K562 (cell line): ENCODE measurements around the gene CDH5. TPM values are rescaled to one million over a fixed set of nuclear protein-coding genes. Genes with fewer than 3 reads are reported as not detected.

Source experiments
- ATAC-seq: fragments of 200-7000 bp; cut with Tn5 transposase; 3 replicates; pipeline ENCODE4 v1.9.1; 2020; ENCODE audit warnings: moderate library complexity
- BruUV-seq: library from RNA; stranded (reverse); fragments of 400-500 nt; replicated peaks from 2 replicates; lab custom pipeline; 2021; lab: Mats Ljungman, UMichigan
- CTCF ChIA-PET: fragments of 300-600 bp; formaldehyde crosslinking; extraction: SDS; loops from one replicate; lab custom pipeline; 2021; ENCODE audit warnings: low intra/inter-chr PET ratio; lab: Yijun Ruan, JAX
- POLR2A ChIA-PET: fragments of 300-600, 350-650 bp; sonication (Branson Sonifier 250); formaldehyde crosslinking; extraction: SDS; loops from one replicate; lab custom pipeline; 2021; ENCODE audit warnings: antibody characterized with exemption, inconsistent platforms; lab: Yijun Ruan, JAX
- DNase-seq, 4 experiments: peaks; one replicate each; pipeline versions ENCODE4 v3.0.0 to v3.0.0-alpha.2; 2011 to 2018; ENCODE audit warnings: low spot score in 3 of 4, mixed read lengths in 3 of 4; ENCODE audit errors: extremely low read depth in 1 of 4
- FAIRE-seq: peaks from 2 replicates; lab custom pipeline; 2011; peaks lifted over from hg19 to GRCh38; lab: Jason Lieb, UNC
- H2AFZ ChIP-seq: 2 replicates; pipeline ENCODE4 v1.6.0; 2011; ENCODE audit warnings: low read depth, low read length, control low read depth, inconsistent platforms
- H3K27ac ChIP-seq: fragments of 200-600 bp; 3 replicates; pipeline ENCODE4 v1.8.0; 2011; ENCODE audit warnings: low read depth, mild to moderate bottlenecking, control low read depth, inconsistent platforms, low read length, moderate library complexity, mixed read lengths; ENCODE audit errors: extremely low read depth
- H3K27me3 ChIP-seq, 2 experiments: fragments of 300-600 bp in 1 of 2; 2 replicates in 1 of 2; 3 replicates in 1 of 2; pipeline versions ENCODE4 v1.6.0 to v1.8.0; 2011; ENCODE audit warnings: inconsistent platforms in 2 of 2, low read length in 2 of 2, mild to moderate bottlenecking in 1 of 2, mixed read lengths in 1 of 2, moderate library complexity in 1 of 2; ENCODE audit not compliant: control insufficient read depth in 2 of 2, insufficient read depth in 2 of 2
- H3K36me3 ChIP-seq: fragments of 300-600 bp; 3 replicates; pipeline ENCODE4 v1.8.0; 2011; ENCODE audit warnings: mild to moderate bottlenecking, low read length, inconsistent platforms; ENCODE audit not compliant: control insufficient read depth, insufficient read depth
- H3K4me1 ChIP-seq, 2 experiments: fragments of 200-600 bp in 1 of 2; replicated peaks in 1 of 2; 2 replicates in 1 of 2; 3 replicates in 1 of 2; pipeline versions ENCODE4 v1.5.1 to v1.8.0; 2011; ENCODE audit warnings: inconsistent platforms in 2 of 2, low read length in 2 of 2, mild to moderate bottlenecking in 1 of 2, mixed read lengths in 1 of 2, moderate library complexity in 1 of 2; ENCODE audit not compliant: control insufficient read depth in 2 of 2, insufficient read depth in 2 of 2
- H3K4me2 ChIP-seq: 2 replicates; pipeline ENCODE4 v1.6.1; 2011; ENCODE audit warnings: low read length, control low read depth, inconsistent platforms, mixed read lengths; ENCODE audit not compliant: insufficient read depth
- H3K4me3 ChIP-seq: fragments of 200-600 bp; sonication (generic), shearing (Covaris generic); 2 replicates; pipeline ENCODE4 v1.5.1; 2016; ENCODE audit warnings: control low read depth, inconsistent platforms
- H3K79me2 ChIP-seq: fragments of 200-600 bp; 3 replicates; pipeline ENCODE4 v1.8.0; 2011; ENCODE audit warnings: low read length, inconsistent platforms; ENCODE audit not compliant: control insufficient read depth, insufficient read depth
- H3K9ac ChIP-seq, 2 experiments: 2 replicates each; pipeline versions ENCODE4 v1.6.0 to v1.6.1; 2011; ENCODE audit warnings: low read depth in 2 of 2, low read length in 2 of 2, control low read depth in 1 of 2, inconsistent platforms in 1 of 2, mild to moderate bottlenecking in 1 of 2, mixed read lengths in 1 of 2; ENCODE audit not compliant: insufficient read depth in 1 of 2
- H3K9me1 ChIP-seq: one replicate; pipeline ENCODE4 v1.6.0; 2011; ENCODE audit warnings: inconsistent platforms, mild to moderate bottlenecking, low read length, moderate library complexity; ENCODE audit not compliant: control insufficient read depth, insufficient read depth
- H3K9me3 ChIP-seq: replicated peaks from 2 replicates; pipeline ENCODE4 v1.5.1; 2011; ENCODE audit warnings: low read depth, low read length, inconsistent platforms; ENCODE audit not compliant: control insufficient read depth, insufficient read depth
- H4K20me1 ChIP-seq: replicated peaks from 2 replicates; pipeline ENCODE4 v1.6.1; 2011; ENCODE audit warnings: low read length, inconsistent platforms, mixed read lengths; ENCODE audit not compliant: control insufficient read depth, insufficient read depth
- NFE2L1 ChIP-seq: fragments of 450-650 bp; IDR thresholded peaks from 2 replicates; pipeline ENCODE4 v1.6.1; 2016; ENCODE audit warnings: missing genetic modification characterization, low read depth, mild to moderate bottlenecking, missing compliant biosample characterization, moderate library complexity, borderline replicate concordance
- PRMT5 ChIP-seq: sonication (generic); formaldehyde crosslinking; IDR thresholded peaks from 2 replicates; pipeline ENCODE4 v1.5.0; 2020; ENCODE audit warnings: missing genetic modification reagents
- ZBTB49 ChIP-seq: sonication (generic); formaldehyde crosslinking; IDR thresholded peaks from 2 replicates; pipeline ENCODE4 v1.8.0; 2022; ENCODE audit warnings: missing genetic modification reagents, mild to moderate bottlenecking, borderline replicate concordance
- whole genome bisulfite sequencing: fragments of 100-300 bp; shearing (Covaris generic); methylation state at CpG from one replicate; pipeline ENCODE4 v1.1.6; 2016; ENCODE audit warnings: low coverage, mixed read lengths; ENCODE audit not compliant: insufficient coverage; ENCODE audit errors: missing lambda C conversion rate; 5-methylcytosine and 5-hydroxymethylcytosine counted together
- in situ Hi-C: fragments of 300-500 bp; cut with MboI; formaldehyde crosslinking; loops from 4 replicates; pipeline ENCODE4 v1.15.0; 2018; ENCODE audit warnings: inconsistent platforms, mixed read lengths
- intact Hi-C: fragments of 100-400 bp; cut with micrococcal nuclease; formaldehyde crosslinking; loops from 2 replicates; pipeline ENCODE4 v1.14.2; 2022
- polyA plus RNA-seq, 8 experiments: library from polyadenylated mRNA; depleted of rRNA in 4 of 8; stranded (reverse) in 5 of 8; unstranded in 3 of 8; fragments of >200 nt; fragmentation: Nextera tagmentation in 2 of 8; fragmentation: Illumina TruSeq in 1 of 8; extraction: Ambion mirVana in 2 of 8; extraction: Trizol in 1 of 8; gene quantifications; 2 replicates each; pipeline versions ENCODE4 v1.2.1 to v1.2.3, GENCODE V29; 2011 to 2014; ENCODE audit warnings: inconsistent platforms in 1 of 8, missing spikeins in 1 of 8
- total RNA-seq, 7 experiments: library from RNA; depleted of rRNA in 6 of 7; stranded (reverse); fragments of >200 nt in 6 of 7; fragmentation: Illumina TruSeq in 2 of 7; extraction: Trizol in 2 of 7; gene quantifications; 2 replicates each; pipeline versions ENCODE4 v1.2.1 to v1.2.3, GENCODE V29; 2011 to 2021; ENCODE audit warnings: low replicate concordance in 1 of 7

Gene CDH5
- total and polyA plus RNA-seq, 9 of the 15 experiments (the other 6 are each of a cell fraction or from before 2014, with no cell fraction given) = not detected

GRCh38 chr16:66353055-66353454, 13.4 kb upstream of the CDH5 start:
- ChIA-PET CTCF (no interaction called here), POLR2A (interaction anchor here (1.0 kb wide), 1 partner anchor 14 kb away, joined by 3 read pairs; no protein-coding TSS in a partner anchor)
- in situ Hi-C loops = no loop called here
- Histone ChIP-seq H3K36me3 (no peaks in the 10 kb centered on the region), H3K9me3 (no peaks in the 10 kb centered on the region), H3K4me2 (no peak overlapping the region), H3K27me3 (peaks cover 3 to 24% of the 10 kb centered on the region in 2 experiments), H3K27ac (no peak overlapping the region), H3K79me2 (no peaks in the 10 kb centered on the region), H2AFZ (no peak overlapping the region), H3K4me1 (no peaks in the 10 kb centered on the region; a peak in 1 of 5 replicates), H4K20me1 (no peaks in the 10 kb centered on the region), H3K4me3 (no peak overlapping the region), H3K9ac (no peak overlapping the region), H3K9me1 (no peaks in the 10 kb centered on the region)
- no peak for DNase-seq
- no peak for ATAC-seq
- intact Hi-C loops = no loop called here
- TF ChIP-seq PRMT5 (CRISPR knock-in tag) = no peak
- TF ChIP-seq NFE2L1 (tag) = no peak
- no peak for TF ChIP-seq ZBTB49 (CRISPR knock-in tag)
- 0% methylated on average over 5 of the region's 5 CpGs for WGBS
- no peak for FAIRE-seq
- no TSS peak for BruUV-seq
